A549 (cell line): ENCODE results near the gene TMEM138. TPM values are rescaled to one million over a fixed set of nuclear protein-coding genes. Genes with fewer than 3 reads are reported as not detected.

Experiments used
- ATAC-seq, 2 experiments: fragments of 200-7000 bp in 1 of 2; fragments of >200 bp in 1 of 2; cut with Nextera tagmentation in 1 of 2; cut with Tn5 transposase in 1 of 2; 3 replicates each; pipeline versions ENCODE4 v1.8.0 to v1.9.1; 2018 to 2020; ENCODE audit warnings: mild to moderate bottlenecking in 1 of 2, moderate library complexity in 1 of 2
- CTCF ChIA-PET: fragments of 300-600 bp; sonication (Branson Sonifier 250); formaldehyde crosslinking; extraction: SDS; loops from one replicate; lab custom pipeline; 2021; ENCODE audit warnings: antibody characterized with exemption, inconsistent platforms; lab: Yijun Ruan, JAX
- POLR2A ChIA-PET: fragments of 350-600 bp; formaldehyde crosslinking; extraction: SDS; loops from one replicate; lab custom pipeline; 2021; ENCODE audit warnings: antibody characterized with exemption, inconsistent platforms; lab: Yijun Ruan, JAX
- DNase-seq, 2 experiments: peaks; one replicate each; pipeline versions ENCODE4 v3.0.0 to v3.0.0-alpha.2; 2011 to 2016; ENCODE audit warnings: low read depth in 1 of 2, low spot score in 1 of 2
- FAIRE-seq: peaks from 2 replicates; lab custom pipeline; 2011; peaks lifted over from hg19 to GRCh38; lab: Jason Lieb, UNC
- H3K27ac ChIP-seq, 2 experiments: fragments of >200 bp; sonication (Bioruptor Twin); formaldehyde crosslinking; 3 replicates each; pipeline ENCODE4 v1.5.1; 2016 to 2017
- H3K4me1 ChIP-seq: fragments of >200 bp; sonication (Bioruptor Twin); formaldehyde crosslinking; 3 replicates; pipeline ENCODE4 v1.6.1; 2016
- H3K4me2 ChIP-seq: fragments of >200 bp; sonication (Bioruptor Twin); formaldehyde crosslinking; 3 replicates; pipeline ENCODE4 v1.6.1; 2016
- H3K4me3 ChIP-seq: fragments of >200 bp; sonication (Bioruptor Twin); formaldehyde crosslinking; 3 replicates; pipeline ENCODE4 v1.5.1; 2016
- H3K9me3 ChIP-seq: fragments of >200 bp; sonication (Bioruptor Twin); formaldehyde crosslinking; 3 replicates; pipeline ENCODE4 v1.6.1; 2016
- CBX2 ChIP-seq: fragments of 200-600 bp; sonication (generic); IDR thresholded peaks from 2 replicates; pipeline ENCODE4 v1.6.1; 2016; ENCODE audit warnings: low read depth, mild to moderate bottlenecking, borderline replicate concordance
- CBX8 ChIP-seq: fragments of 200-600 bp; sonication (generic); IDR thresholded peaks from 2 replicates; pipeline ENCODE4 v1.6.1; 2016
- CEBPB ChIP-seq, 2 experiments: fragments of >200 bp in 1 of 2; sonication (Bioruptor Twin) in 1 of 2; formaldehyde crosslinking in 1 of 2; IDR thresholded peaks; 2 replicates each; pipeline ENCODE4 v1.6.1; 2012 to 2016
- EHMT2 ChIP-seq: fragments of 200-600 bp; sonication (generic); IDR thresholded peaks from 2 replicates; pipeline ENCODE4 v1.6.1; 2016; ENCODE audit warnings: antibody characterized with exemption, low read depth, mild to moderate bottlenecking, moderate library complexity
- EP300 ChIP-seq, 2 experiments: fragments of >200 bp; sonication (Bioruptor Twin); formaldehyde crosslinking; IDR thresholded peaks; 2 replicates in 1 of 2; 3 replicates in 1 of 2; pipeline ENCODE4 v1.6.1; 2016 to 2017
- FOSB ChIP-seq: fragments of 250-450 bp; sonication (Bioruptor Pico); IDR thresholded peaks from 2 replicates; pipeline ENCODE4 v1.5.0; 2020; ENCODE audit warnings: mild to moderate bottlenecking, moderate library complexity
- FOSL2 ChIP-seq, 2 experiments: fragments of 450-650 bp in 1 of 2; fragments of >200 bp in 1 of 2; sonication (Bioruptor Twin) in 1 of 2; formaldehyde crosslinking; IDR thresholded peaks; 2 replicates each; pipeline versions ENCODE4 v1.5.0 to v1.6.1; 2016 to 2020; ENCODE audit warnings: mild to moderate bottlenecking in 1 of 2, moderate library complexity in 1 of 2
- GATA3 ChIP-seq: IDR thresholded peaks from 2 replicates; pipeline ENCODE4 v1.6.1; 2012; ENCODE audit warnings: borderline replicate concordance
- HEYL ChIP-seq: fragments of 250-450 bp; sonication (Bioruptor Pico); IDR thresholded peaks from 2 replicates; pipeline ENCODE4 v1.8.0; 2021; ENCODE audit warnings: mild to moderate bottlenecking, moderate library complexity
- HOXA7 ChIP-seq: fragments of 250-450 bp; sonication (Bioruptor Pico); IDR thresholded peaks from 2 replicates; pipeline ENCODE4 v1.5.0; 2020; ENCODE audit warnings: mild to moderate bottlenecking, moderate library complexity
- HOXB13 ChIP-seq: fragments of 250-450 bp; sonication (Bioruptor Pico); IDR thresholded peaks from 2 replicates; pipeline ENCODE4 v1.5.0; 2020; ENCODE audit warnings: low read depth, mild to moderate bottlenecking, moderate library complexity
- KDM1A ChIP-seq: fragments of 200-600 bp; sonication (generic); IDR thresholded peaks from 2 replicates; pipeline ENCODE4 v1.6.1; 2016; ENCODE audit warnings: low read depth, mild to moderate bottlenecking
- MAFK ChIP-seq: fragments of 450-650 bp; IDR thresholded peaks from 2 replicates; pipeline ENCODE4 v1.6.1; 2014; ENCODE audit not compliant: partially characterized antibody
- MAZ ChIP-seq: fragments of 150-350 bp; IDR thresholded peaks from 2 replicates; pipeline ENCODE4 v1.6.1; 2014; ENCODE audit warnings: antibody characterized with exemption, low read depth, low read length, borderline replicate concordance
- NFE2L2 ChIP-seq: fragments of 150-350 bp; conservative IDR thresholded peaks from 2 replicates; pipeline ENCODE4 v1.6.1; 2014; ENCODE audit warnings: low read length
- NR3C1 ChIP-seq: fragments of >200 bp; sonication (Bioruptor Twin); formaldehyde crosslinking; IDR thresholded peaks from 3 replicates; pipeline ENCODE4 v1.6.1; 2017
- PHF8 ChIP-seq: fragments of 200-600 bp; sonication (generic); IDR thresholded peaks from 2 replicates; pipeline ENCODE4 v1.6.1; 2016; ENCODE audit warnings: low read depth, mild to moderate bottlenecking, antibody characterized with exemption, moderate library complexity, borderline replicate concordance
- RAD21 ChIP-seq, 2 experiments: fragments of >200 bp in 1 of 2; sonication (Bioruptor Twin) in 1 of 2; formaldehyde crosslinking in 1 of 2; IDR thresholded peaks in 1 of 2; conservative IDR thresholded peaks in 1 of 2; 2 replicates in 1 of 2; 3 replicates in 1 of 2; pipeline ENCODE4 v1.6.1; 2012 to 2018; ENCODE audit warnings: inconsistent platforms in 1 of 2
- TFCP2L1 ChIP-seq: fragments of 250-450 bp; sonication (Bioruptor Pico); IDR thresholded peaks from 2 replicates; pipeline ENCODE4 v1.5.0; 2021; ENCODE audit warnings: mild to moderate bottlenecking
- ZSCAN20 ChIP-seq: fragments of 250-450 bp; sonication (Bioruptor Pico); IDR thresholded peaks from 2 replicates; pipeline ENCODE4 v1.8.0; 2022; ENCODE audit warnings: mild to moderate bottlenecking, moderate library complexity
- whole genome bisulfite sequencing: methylation state at CpG from one replicate; pipeline ENCODE4 v1.1.6; 2017; ENCODE audit errors: missing lambda C conversion rate; 5-methylcytosine and 5-hydroxymethylcytosine counted together
- polyA plus RNA-seq, 4 experiments: library from polyadenylated mRNA; depleted of rRNA in 3 of 4; stranded (reverse); fragments of >200 nt; fragmentation: RNase III in 1 of 4; extraction: RNeasy Plus Mini Kit Qiagen cat#74134 plus additional on column Dnase treatment in 1 of 4; gene quantifications; 2 replicates in 3 of 4; 3 replicates in 1 of 4; pipeline ENCODE4 v1.2.3, GENCODE V29; 2011 to 2017
- TF ChIP-seq, protein P1 (sequence below): IDR thresholded peaks from 2 replicates; pipeline ENCODE4 v1.6.1; 2012; ENCODE audit warnings: low read depth, borderline replicate concordance
- TF ChIP-seq, protein P2 (sequence below): fragments of >200 bp; sonication (Bioruptor Twin); formaldehyde crosslinking; IDR thresholded peaks from 3 replicates; pipeline ENCODE4 v1.5.1; 2016
- TF ChIP-seq, protein P3 (sequence below): IDR thresholded peaks from 2 replicates; pipeline ENCODE4 v1.6.1; 2012
- TF ChIP-seq, protein P4 (sequence below): fragments of 250-450 bp; sonication (Bioruptor Pico); IDR thresholded peaks from 2 replicates; pipeline ENCODE4 v1.5.0; 2020; ENCODE audit warnings: low read depth, mild to moderate bottlenecking, moderate library complexity

TMEM138 gene
- polyA plus RNA-seq, 2 of the 4 experiments (the other 2 are of a cell fraction) = 80.3 to 143 TPM

DNA sequence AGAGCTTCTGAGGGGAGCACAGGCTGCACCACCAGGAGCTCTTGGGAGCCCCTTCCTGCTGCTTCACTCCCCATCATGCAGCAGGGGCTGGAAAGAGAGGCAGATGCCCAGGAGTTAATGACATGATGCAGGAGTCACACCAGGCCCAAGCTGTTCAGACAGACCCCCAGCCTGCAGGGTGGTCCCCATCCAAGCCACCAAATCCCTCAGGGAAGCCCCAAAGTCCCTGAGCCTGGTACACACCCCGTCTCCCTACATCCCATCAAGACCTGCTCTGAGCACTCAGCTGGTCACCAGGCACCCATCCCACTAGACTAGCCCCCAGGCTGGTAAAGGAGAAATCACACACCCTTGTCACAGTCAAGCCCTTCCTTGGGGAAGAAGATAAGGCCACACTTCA lies 11.8 kb upstream of the TMEM138 start:
- POLR2A ChIA-PET = interaction anchor here (1.4 kb wide), 1 partner anchor 11 kb away, joined by 6 read pairs; the partner anchor contains the start of genes CYB561A3 and TMEM138
- H3K9me3 ChIP-seq = no peaks in the 10 kb centered on the region
- ATAC-seq = no peak
- H3K4me1 ChIP-seq = no peaks in the 10 kb centered on the region
- no peak overlapping the region for H3K27ac ChIP-seq
- H3K4me3 ChIP-seq = no peak overlapping the region
- DNase-seq = no peak
- CTCF ChIA-PET = interaction anchor here (0.9 to 33.1 kb wide), 6 partner anchors 8 to 96 kb away, joined by 4 to 521 read pairs (median 18); partner anchors contain the start of genes CYB561A3, DDB1, TKFC and TMEM138
- FAIRE-seq = no peak
- 100% methylated on average over 1 of the region's 1 CpG for WGBS
- TF ChIP-seq ZSCAN20 (CRISPR knock-in tag) (no peak), HOXB13 (CRISPR knock-in tag) (no peak), RAD21 (conservative IDR thresholded peaks at IDR 0.05 in 1 of 2, IDR thresholded peaks at IDR 0.05 in 1 of 2) (no peak)
- TF ChIP-seq, protein P1, sequence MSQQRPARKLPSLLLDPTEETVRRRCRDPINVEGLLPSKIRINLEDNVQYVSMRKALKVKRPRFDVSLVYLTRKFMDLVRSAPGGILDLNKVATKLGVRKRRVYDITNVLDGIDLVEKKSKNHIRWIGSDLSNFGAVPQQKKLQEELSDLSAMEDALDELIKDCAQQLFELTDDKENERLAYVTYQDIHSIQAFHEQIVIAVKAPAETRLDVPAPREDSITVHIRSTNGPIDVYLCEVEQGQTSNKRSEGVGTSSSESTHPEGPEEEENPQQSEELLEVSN = no peak
- TF ChIP-seq, all 56 proteins: peak for 0
- H3K4me2 ChIP-seq = no peak overlapping the region

DNA sequence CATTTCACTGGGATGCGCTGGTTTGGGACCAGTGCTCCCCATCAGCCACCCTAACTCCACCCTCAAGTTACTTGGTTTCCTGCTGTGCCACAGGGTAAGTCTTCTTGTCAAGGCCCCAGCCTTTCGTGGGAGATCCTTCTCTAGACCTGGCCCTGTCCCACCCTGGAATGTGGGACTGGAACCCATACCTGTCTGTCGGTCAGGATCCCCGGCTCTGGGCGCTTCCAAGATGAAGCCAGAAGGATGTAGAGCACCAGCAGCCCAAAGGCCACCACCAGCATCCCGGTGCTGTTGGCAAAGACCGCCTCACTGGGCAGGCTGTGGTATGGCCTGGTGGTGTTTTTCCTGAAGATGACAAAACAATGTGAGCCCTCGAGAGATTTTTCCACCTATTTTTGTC lies 11.4 kb upstream of the TMEM138 start:
- H3K27ac ChIP-seq = no peak overlapping the region
- H3K4me2 ChIP-seq = no peak overlapping the region
- H3K4me1 ChIP-seq = no peaks in the 10 kb centered on the region
- CTCF ChIA-PET = interaction anchor here (0.9 to 33.1 kb wide), 4 partner anchors 12 to 97 kb away, joined by 4 to 521 read pairs (median 194); partner anchors contain the start of genes CYB561A3, DDB1, TKFC and TMEM138
- no peak for DNase-seq
- H3K4me3 ChIP-seq = no peak overlapping the region
- POLR2A ChIA-PET = interaction anchor here (2.0 kb wide), 1 partner anchor 11 kb away, joined by 13 read pairs; the partner anchor contains the start of genes CYB561A3 and TMEM138
- no peak for FAIRE-seq
- TF ChIP-seq NR3C1 (no peak), MAFK (no peak), MAZ (no peak), NFE2L2 (no peak), TFCP2L1 (CRISPR knock-in tag) (no peak), HEYL (CRISPR knock-in tag) (no peak)
- TF ChIP-seq, protein P2, sequence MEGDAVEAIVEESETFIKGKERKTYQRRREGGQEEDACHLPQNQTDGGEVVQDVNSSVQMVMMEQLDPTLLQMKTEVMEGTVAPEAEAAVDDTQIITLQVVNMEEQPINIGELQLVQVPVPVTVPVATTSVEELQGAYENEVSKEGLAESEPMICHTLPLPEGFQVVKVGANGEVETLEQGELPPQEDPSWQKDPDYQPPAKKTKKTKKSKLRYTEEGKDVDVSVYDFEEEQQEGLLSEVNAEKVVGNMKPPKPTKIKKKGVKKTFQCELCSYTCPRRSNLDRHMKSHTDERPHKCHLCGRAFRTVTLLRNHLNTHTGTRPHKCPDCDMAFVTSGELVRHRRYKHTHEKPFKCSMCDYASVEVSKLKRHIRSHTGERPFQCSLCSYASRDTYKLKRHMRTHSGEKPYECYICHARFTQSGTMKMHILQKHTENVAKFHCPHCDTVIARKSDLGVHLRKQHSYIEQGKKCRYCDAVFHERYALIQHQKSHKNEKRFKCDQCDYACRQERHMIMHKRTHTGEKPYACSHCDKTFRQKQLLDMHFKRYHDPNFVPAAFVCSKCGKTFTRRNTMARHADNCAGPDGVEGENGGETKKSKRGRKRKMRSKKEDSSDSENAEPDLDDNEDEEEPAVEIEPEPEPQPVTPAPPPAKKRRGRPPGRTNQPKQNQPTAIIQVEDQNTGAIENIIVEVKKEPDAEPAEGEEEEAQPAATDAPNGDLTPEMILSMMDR = no peak
- TF ChIP-seq, all 56 proteins: peak for 0
- ATAC-seq = no peak
- H3K9me3 ChIP-seq = no peaks in the 10 kb centered on the region
- whole genome bisulfite sequencing = 94% methylated on average over 6 of the region's 8 CpGs

DNA sequence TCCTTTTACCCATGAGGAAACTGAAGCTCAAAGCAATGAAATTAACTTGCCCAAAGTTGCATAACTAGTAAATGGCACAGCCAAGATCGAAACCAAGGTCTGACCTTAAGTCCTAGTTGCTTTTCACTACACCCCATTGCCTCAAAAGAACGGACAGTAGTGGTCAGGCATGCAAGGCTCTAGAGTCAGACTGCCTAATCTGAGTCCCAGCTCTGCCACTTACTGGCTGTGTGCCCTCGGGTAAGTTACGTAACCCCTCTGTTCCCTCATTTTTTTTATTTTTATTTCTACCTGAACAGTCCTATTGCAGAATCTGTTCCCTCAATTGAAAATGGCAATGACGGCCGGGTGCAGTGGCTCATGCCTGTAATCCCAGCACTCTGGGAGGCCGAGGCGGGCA lies 10.1 kb upstream of the TMEM138 start:
- CTCF ChIA-PET = interaction anchor here (4.5 to 33.1 kb wide), 3 partner anchors 11 to 34 kb away, joined by 21 to 521 read pairs (median 368); partner anchors contain the start of genes CYB561A3, DDB1, TKFC and TMEM138
- FAIRE-seq = no peak
- POLR2A ChIA-PET = interaction anchor here (2.0 kb wide), 1 partner anchor 10 kb away, joined by 13 read pairs; the partner anchor contains the start of genes CYB561A3 and TMEM138

DNA sequence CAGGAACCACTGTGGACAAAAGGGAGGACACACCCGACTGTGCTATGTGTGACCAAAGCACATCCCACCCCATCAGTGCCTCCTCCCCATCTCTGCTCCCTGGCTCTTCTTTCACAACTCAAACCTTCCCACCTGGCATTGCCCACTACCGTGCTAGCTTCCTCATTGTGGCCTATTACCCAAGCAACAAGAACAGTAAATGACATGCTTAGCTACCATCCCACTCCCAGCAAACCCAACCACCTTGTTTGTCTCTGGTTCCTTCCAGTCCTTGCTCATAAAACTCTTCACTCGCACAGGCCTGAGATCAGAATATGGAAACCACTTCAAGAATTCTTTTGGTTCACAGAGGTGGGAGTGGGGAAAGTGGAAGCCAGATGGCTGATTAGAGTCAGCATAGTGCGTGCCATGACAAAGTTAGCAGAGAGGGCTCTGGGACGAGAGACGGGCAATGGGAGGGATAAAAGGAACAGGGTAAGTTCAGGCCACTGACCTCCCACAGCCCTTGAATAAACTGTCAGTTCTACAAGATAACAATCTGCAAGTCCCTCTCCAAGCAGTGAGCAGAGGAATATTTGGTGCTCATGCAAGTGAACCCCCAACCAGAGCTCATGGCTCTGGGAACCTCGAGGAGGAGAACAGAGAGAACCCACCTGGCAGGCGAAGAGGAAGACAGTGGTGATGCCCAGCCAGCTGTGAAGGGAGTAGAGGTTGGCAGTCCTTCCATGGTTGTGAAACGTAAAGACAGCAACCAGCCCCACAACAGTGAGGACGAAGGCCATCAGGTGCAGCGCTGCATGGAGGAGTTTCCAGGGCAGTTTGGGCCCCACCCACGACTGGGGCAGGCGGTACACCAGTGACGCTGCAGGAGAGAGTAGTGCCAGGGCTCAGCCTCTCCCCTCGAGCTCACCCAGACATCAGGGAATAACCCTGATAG lies 8.8 kb upstream of the TMEM138 start:
- ATAC-seq = no peak; a peak in 1 of 6 replicates
- ChIA-PET POLR2A (interaction anchor here (1.3 kb wide), 1 partner anchor 9 kb away, joined by 8 read pairs; the partner anchor contains the start of genes CYB561A3 and TMEM138), CTCF (interaction anchor here (1.4 to 33.1 kb wide), 5 partner anchors 10 to 99 kb away, joined by 4 to 521 read pairs (median 21); partner anchors contain the start of genes CYB561A3, DDB1, TKFC and TMEM138)
- TF ChIP-seq EHMT2 = no peak
- TF ChIP-seq, protein P3, sequence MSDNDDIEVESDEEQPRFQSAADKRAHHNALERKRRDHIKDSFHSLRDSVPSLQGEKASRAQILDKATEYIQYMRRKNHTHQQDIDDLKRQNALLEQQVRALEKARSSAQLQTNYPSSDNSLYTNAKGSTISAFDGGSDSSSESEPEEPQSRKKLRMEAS = no peak
- no peak for TF ChIP-seq CEBPB (IDR thresholded peaks at IDR 0.05)
- no peak for TF ChIP-seq GATA3
- TF ChIP-seq CBX2 = no peak
- no peak for TF ChIP-seq EP300 (IDR thresholded peaks at IDR 0.05)
- TF ChIP-seq, protein P4, sequence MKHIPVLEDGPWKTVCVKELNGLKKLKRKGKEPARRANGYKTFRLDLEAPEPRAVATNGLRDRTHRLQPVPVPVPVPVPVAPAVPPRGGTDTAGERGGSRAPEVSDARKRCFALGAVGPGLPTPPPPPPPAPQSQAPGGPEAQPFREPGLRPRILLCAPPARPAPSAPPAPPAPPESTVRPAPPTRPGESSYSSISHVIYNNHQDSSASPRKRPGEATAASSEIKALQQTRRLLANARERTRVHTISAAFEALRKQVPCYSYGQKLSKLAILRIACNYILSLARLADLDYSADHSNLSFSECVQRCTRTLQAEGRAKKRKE = no peak
- TF ChIP-seq PHF8 = no peak
- no peak for TF ChIP-seq HOXA7 (CRISPR knock-in tag)
- TF ChIP-seq CBX8 = no peak
- no peak for TF ChIP-seq FOSB
- TF ChIP-seq KDM1A = no peak
- TF ChIP-seq, protein P1 = no peak

More for the DNA sequence above, 10.1 kb upstream of the TMEM138 start:
- ATAC-seq = no peak
- no peaks in the 10 kb centered on the region for H3K4me1 ChIP-seq
- H3K4me3 ChIP-seq = no peak overlapping the region
- no peak for TF ChIP-seq FOSL2 (IDR thresholded peaks at IDR 0.05)
- TF ChIP-seq FOSL2 (CRISPR knock-in tag; IDR thresholded peaks at IDR 0.05) = no peak
- H3K4me2 ChIP-seq = no peak overlapping the region
- DNase-seq = no peak
- H3K9me3 ChIP-seq = no peaks in the 10 kb centered on the region
- 81% methylated on average over 8 of the region's 8 CpGs for WGBS
- H3K27ac ChIP-seq = no peak overlapping the region

More for the DNA sequence above, 8.8 kb upstream of the TMEM138 start:
- no peak overlapping the region for H3K4me3 ChIP-seq
- no peaks in the 10 kb centered on the region for H3K4me1 ChIP-seq
- WGBS = 81% methylated on average over 15 of the region's 15 CpGs
- no peak overlapping the region for H3K27ac ChIP-seq
- DNase-seq = no peak
- no peak for FAIRE-seq
- no peaks in the 10 kb centered on the region for H3K9me3 ChIP-seq
- no peak overlapping the region for H3K4me2 ChIP-seq
